HepG2 (cell line): ENCODE results near the gene ZBTB9. TPM values are rescaled to one million over a fixed set of nuclear protein-coding genes. Genes with fewer than 3 reads are reported as not detected.
A peak's percentile ranks its signal among the peaks of the same experiment; 100 is the strongest.

Experiments
- ATAD3A ChIP-seq: sonication (generic); formaldehyde crosslinking; IDR thresholded peaks from 2 replicates; pipeline ENCODE4 v1.4.0; 2020; ENCODE audit warnings: missing genetic modification reagents
- ATF3 ChIP-seq: sonication (generic); formaldehyde crosslinking; IDR thresholded peaks from 2 replicates; pipeline ENCODE4 v1.4.0; 2020; ENCODE audit warnings: missing genetic modification reagents
- CBX1 ChIP-seq: IDR thresholded peaks from one replicate; pipeline ENCODE4 v1.6.1; 2016; ENCODE audit warnings: antibody characterized with exemption, low read depth
- CCAR2 ChIP-seq: fragments of 200-400 bp; formaldehyde crosslinking; optimal IDR thresholded peaks from 2 replicates; pipeline ENCODE3; 2018; ENCODE audit warnings: low read depth, mild to moderate bottlenecking, low read length, moderate library complexity
- HCFC1 ChIP-seq: fragments of 150-350 bp; IDR thresholded peaks from 2 replicates; pipeline ENCODE4 v1.6.1; 2014; ENCODE audit warnings: low read depth, low read length
- MZF1 ChIP-seq: sonication (generic); formaldehyde crosslinking; IDR thresholded peaks from 2 replicates; pipeline ENCODE4 v1.8.1; 2023; ENCODE audit warnings: mild to moderate bottlenecking, missing genetic modification reagents, borderline replicate concordance
- NFE2L1 ChIP-seq: sonication (generic); formaldehyde crosslinking; IDR thresholded peaks from 2 replicates; pipeline ENCODE4 v1.4.0; 2020; ENCODE audit warnings: missing genetic modification reagents, mild to moderate bottlenecking, borderline replicate concordance
- NFYC ChIP-seq: IDR thresholded peaks from 2 replicates; pipeline ENCODE4 v1.6.1; 2016; ENCODE audit warnings: missing genetic modification reagents, missing compliant biosample characterization
- PAF1 ChIP-seq: IDR thresholded peaks from 2 replicates; pipeline ENCODE4 v1.6.1; 2016; ENCODE audit warnings: missing genetic modification reagents, missing compliant biosample characterization
- RXRA ChIP-seq: sonication (generic); formaldehyde crosslinking; IDR thresholded peaks from 2 replicates; pipeline ENCODE4 v1.5.1; 2020; ENCODE audit warnings: missing genetic modification reagents
- SALL2 ChIP-seq: sonication (generic); formaldehyde crosslinking; IDR thresholded peaks from 2 replicates; pipeline ENCODE4 v1.8.1; 2023; ENCODE audit warnings: mild to moderate bottlenecking, missing genetic modification reagents, inconsistent platforms
- SIN3A ChIP-seq: IDR thresholded peaks from 2 replicates; pipeline ENCODE4 v1.6.1; 2011; ENCODE audit warnings: low read depth, mild to moderate bottlenecking, control low read depth, low read length, borderline replicate concordance
- TOPORS ChIP-seq: sonication (generic); formaldehyde crosslinking; IDR thresholded peaks from 2 replicates; pipeline ENCODE4 v1.8.0; 2023; ENCODE audit warnings: mild to moderate bottlenecking, missing genetic modification reagents
- ZBTB14 ChIP-seq: sonication (generic); formaldehyde crosslinking; IDR thresholded peaks from 2 replicates; pipeline ENCODE4 v1.4.0; 2020; ENCODE audit warnings: missing genetic modification reagents
- ZNF251 ChIP-seq: sonication (generic); formaldehyde crosslinking; IDR thresholded peaks from 2 replicates; pipeline ENCODE4 v1.9.0; 2021; ENCODE audit warnings: mild to moderate bottlenecking, missing genetic modification reagents
- ZNF281 ChIP-seq: sonication (generic); formaldehyde crosslinking; IDR thresholded peaks from 2 replicates; pipeline ENCODE4 v1.4.0; 2020; ENCODE audit warnings: missing genetic modification reagents, borderline replicate concordance
- ZNF639 ChIP-seq: conservative IDR thresholded peaks from 2 replicates; pipeline ENCODE4 v1.6.1; 2018; ENCODE audit warnings: missing genetic modification reagents
- ZNF740 ChIP-seq: sonication (generic); formaldehyde crosslinking; IDR thresholded peaks from 2 replicates; pipeline ENCODE4 v1.4.0; 2020; ENCODE audit warnings: missing genetic modification reagents
- ZNF792 ChIP-seq: IDR thresholded peaks from 2 replicates; pipeline ENCODE4 v1.6.1; 2016
- ZUFSP ChIP-seq: sonication (generic); formaldehyde crosslinking; IDR thresholded peaks from 2 replicates; pipeline ENCODE4 v1.9.0; 2021; ENCODE audit warnings: missing genetic modification reagents, mild to moderate bottlenecking, borderline replicate concordance
- polyA plus RNA-seq, 8 experiments: library from polyadenylated mRNA; depleted of rRNA in 3 of 8; stranded (reverse) in 7 of 8; unstranded in 1 of 8; fragments of >200 nt; fragmentation: Illumina TruSeq in 4 of 8; extraction: Trizol in 4 of 8; gene quantifications; 2 replicates each; pipeline versions ENCODE4 v1.2.1 to v1.2.3, GENCODE V29; 2011 to 2016; ENCODE audit warnings: low read depth in 4 of 8, missing spikeins in 1 of 8, mixed read lengths in 1 of 8; ENCODE audit not compliant: insufficient read depth in 1 of 8
- total RNA-seq, 5 experiments: library from RNA; depleted of rRNA; stranded (reverse); fragments of >200 nt; fragmentation: Illumina TruSeq; extraction: Trizol; gene quantifications; 2 replicates each; pipeline ENCODE4 v1.2.3, GENCODE V29; 2016; ENCODE audit warnings: low read depth in 1 of 5

ZBTB9 gene
- total and polyA plus RNA-seq, 2 of the 13 experiments (the other 11 are each of a cell fraction or from before 2014, with no cell fraction given) = 5.3 to 9.2 TPM

GRCh38 chr6:33425668-33426577 is 28.5 kb upstream of the ZBTB9 start (continued):
- TF ChIP-seq HCFC1 = peak; percentile 23
- TF ChIP-seq TOPORS (CRISPR knock-in tag) = no peak
- TF ChIP-seq ATAD3A (CRISPR knock-in tag) = no peak
- peak; percentile 44 for TF ChIP-seq ZNF792
- no peak for TF ChIP-seq ZUFSP
- no peak for TF ChIP-seq ZNF251 (CRISPR knock-in tag)
- TF ChIP-seq ZNF639 (CRISPR knock-in tag) = peak; percentile 96; the same call in 1 of the 2 replicates
- TF ChIP-seq RXRA = peak; percentile 57; the same call in 1 of the 2 replicates
- peak; percentile 19; the same call in 1 of the 2 replicates for TF ChIP-seq ZNF281 (CRISPR knock-in tag)
- TF ChIP-seq SALL2 = no peak
- peak; percentile 69; the same call in 1 of the 2 replicates for TF ChIP-seq SIN3A
- peak; percentile 95 for TF ChIP-seq ZNF740 (CRISPR knock-in tag)
- 0 out of 2 replicates have a peak, but pooled peaks have one; percentile 18 for TF ChIP-seq ATF3 (CRISPR knock-in tag)
- no peak for TF ChIP-seq MZF1 (CRISPR knock-in tag)
- TF ChIP-seq ZBTB14 (CRISPR knock-in tag) = no peak
- no peak for TF ChIP-seq CCAR2
- no peak for TF ChIP-seq NFYC (CRISPR knock-in tag)
- TF ChIP-seq NFE2L1 (CRISPR knock-in tag) = no peak
- no peak for TF ChIP-seq CBX1
- no peak for TF ChIP-seq PAF1 (CRISPR knock-in tag)
